Measurements from ENCODE around the gene KLRC1. TPM values are rescaled to one million over a fixed set of nuclear protein-coding genes. Genes with fewer than 3 reads are reported as not detected.
"Not testable (repeated sequence)": the region's sequence is repeated elsewhere in the genome, so short reads cannot be mapped to it uniquely, and the experiment has no call there.

The KLRC1 gene
- total and polyA plus RNA-seq, 2 of the 8 experiments (the other 6 are each of a cell fraction or from before 2014, with no cell fraction given) = not detected

DNA sequence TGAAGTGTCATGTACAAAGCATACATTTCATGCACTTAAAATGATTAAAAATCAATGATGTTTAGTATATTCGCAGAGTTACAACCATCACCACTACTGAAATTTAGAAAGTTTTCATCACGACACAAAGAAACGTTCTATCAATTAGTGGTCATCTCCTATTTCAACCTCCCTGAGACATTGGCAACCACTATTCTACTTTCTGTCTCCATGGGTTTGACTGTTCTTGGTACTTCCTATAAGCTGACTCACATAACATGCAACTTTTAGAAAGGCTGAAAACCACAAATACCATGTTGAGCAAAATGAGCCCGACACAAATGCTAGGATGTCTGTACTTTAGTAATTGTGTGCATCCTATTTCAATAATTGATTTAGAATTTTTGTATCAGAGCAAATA is 22.6 kb downstream of the KLRC1 start:
- H3K4me3 ChIP-seq (ENCODE audit: extremely low read depth in 1 of 4, insufficient read depth in 2 of 4, low read depth in 3 of 4, low read length in 4 of 4); H3K4me1 ChIP-seq (replicated peaks in 1 of 4; ENCODE audit: control insufficient read depth in 3 of 4, insufficient read depth in 4 of 4, low read length in 3 of 4); H3K9me3 ChIP-seq (ENCODE audit: insufficient read depth in 2 of 2, low read depth in 1 of 2, low read length in 1 of 2); H2BK5ac ChIP-seq (ENCODE audit: low read depth, low read length); DNase-seq (ENCODE audit: low read depth in 1 of 2, low spot score in 2 of 2); H2BK15ac ChIP-seq (ENCODE audit: low read length); H3K27ac ChIP-seq (ENCODE audit: low read depth, low read length); H3K79me1 ChIP-seq (ENCODE audit: low read depth, low read length); H3K36me3 ChIP-seq (ENCODE audit: control insufficient read depth in 2 of 4, insufficient read depth in 4 of 4, low read length in 3 of 4); H3K4ac ChIP-seq (replicated peaks; ENCODE audit: insufficient read length, low read depth, low read length); H3K18ac ChIP-seq (ENCODE audit: extremely low read depth, low read length); H2BK120ac ChIP-seq (replicated peaks; ENCODE audit: low read depth, low read length); POLR2A ChIA-PET (ENCODE audit: partially characterized antibody); H2AK5ac ChIP-seq (ENCODE audit: low read depth, low read length); H4K20me1 ChIP-seq (replicated peaks in 1 of 2; ENCODE audit: control insufficient read depth in 1 of 2, insufficient read depth in 2 of 2, low read length in 2 of 2); H3K56ac ChIP-seq (replicated peaks; ENCODE audit: insufficient read length, low read depth, low read length); H3K79me2 ChIP-seq (ENCODE audit: control insufficient read depth in 1 of 2, insufficient read depth in 2 of 2, low read length in 2 of 2); H4K5ac ChIP-seq (ENCODE audit: insufficient read length, low read depth, low read length); H2BK12ac ChIP-seq (ENCODE audit: low read depth, low read length); H4K91ac ChIP-seq (replicated peaks; ENCODE audit: insufficient read length, low read length); H2BK20ac ChIP-seq (ENCODE audit: low read length); CTCF ChIA-PET (ENCODE audit: partially characterized antibody); H3K9ac ChIP-seq (replicated peaks in 1 of 4; ENCODE audit: extremely low read depth in 1 of 4, low read depth in 3 of 4, low read length in 3 of 4); H3K14ac ChIP-seq (ENCODE audit: insufficient read length); H3K23me2 ChIP-seq (ENCODE audit: low read depth, low read length); H4K8ac ChIP-seq (ENCODE audit: extremely low read depth, insufficient read depth, low read length); H3K4me2 ChIP-seq (ENCODE audit: insufficient read depth in 1 of 2, low read depth in 2 of 2, low read length in 2 of 2); H3K23ac ChIP-seq (ENCODE audit: insufficient read length); H2AFZ ChIP-seq (ENCODE audit: low read length); H3K27me3 ChIP-seq (replicated peaks in 1 of 4; ENCODE audit: control insufficient read depth in 3 of 4, extremely low read depth in 1 of 4, insufficient read depth in 3 of 4, low read length in 3 of 4): not testable (repeated sequence)
- FAIRE-seq = peak; percentile 55
- WGBS, 2 experiments (ENCODE audit: extremely low coverage in 1 of 2, insufficient coverage in 1 of 2, insufficient read length in 1 of 2, insufficient replicate concordance in 2 of 2, low coverage in 1 of 2, low lambda C conversion rate in 2 of 2, missing lambda C conversion rate in 1 of 2) = 77% methylated on average over 4 of the region's 4 CpGs; no CpG with 5 or more reads in 1 of the 2 experiments

- H3K56ac ChIP-seq (replicated peaks; ENCODE audit: insufficient read length, low read depth, low read length); H2BK120ac ChIP-seq (replicated peaks; ENCODE audit: low read depth, low read length); DNase-seq (ENCODE audit: low read depth in 1 of 2, low spot score in 2 of 2); H4K8ac ChIP-seq (ENCODE audit: extremely low read depth, insufficient read depth, low read length); H2BK12ac ChIP-seq (ENCODE audit: low read depth, low read length); H2BK20ac ChIP-seq (ENCODE audit: low read length); H3K18ac ChIP-seq (ENCODE audit: extremely low read depth, low read length); H3K14ac ChIP-seq (ENCODE audit: insufficient read length); H3K23me2 ChIP-seq (ENCODE audit: low read depth, low read length); H3K9ac ChIP-seq (replicated peaks in 1 of 4; ENCODE audit: extremely low read depth in 1 of 4, low read depth in 3 of 4, low read length in 3 of 4); H3K79me1 ChIP-seq (ENCODE audit: low read depth, low read length); H3K4me1 ChIP-seq (replicated peaks in 1 of 4; ENCODE audit: control insufficient read depth in 3 of 4, insufficient read depth in 4 of 4, low read length in 3 of 4); H3K36me3 ChIP-seq (ENCODE audit: control insufficient read depth in 2 of 4, insufficient read depth in 4 of 4, low read length in 3 of 4); H4K5ac ChIP-seq (ENCODE audit: insufficient read length, low read depth, low read length); H3K23ac ChIP-seq (ENCODE audit: insufficient read length); H4K91ac ChIP-seq (replicated peaks; ENCODE audit: insufficient read length, low read length); H3K27me3 ChIP-seq (replicated peaks in 1 of 4; ENCODE audit: control insufficient read depth in 3 of 4, extremely low read depth in 1 of 4, insufficient read depth in 3 of 4, low read length in 3 of 4); H3K4ac ChIP-seq (replicated peaks; ENCODE audit: insufficient read length, low read depth, low read length); H2AK5ac ChIP-seq (ENCODE audit: low read depth, low read length); H3K4me3 ChIP-seq (ENCODE audit: extremely low read depth in 1 of 4, insufficient read depth in 2 of 4, low read depth in 3 of 4, low read length in 4 of 4); POLR2A ChIA-PET (ENCODE audit: partially characterized antibody); FAIRE-seq; H2BK15ac ChIP-seq (ENCODE audit: low read length); H2AFZ ChIP-seq (ENCODE audit: low read length); H3K79me2 ChIP-seq (ENCODE audit: control insufficient read depth in 1 of 2, insufficient read depth in 2 of 2, low read length in 2 of 2); CTCF ChIA-PET (ENCODE audit: partially characterized antibody); H3K27ac ChIP-seq (ENCODE audit: low read depth, low read length); H2BK5ac ChIP-seq (ENCODE audit: low read depth, low read length); H4K20me1 ChIP-seq (replicated peaks in 1 of 2; ENCODE audit: control insufficient read depth in 1 of 2, insufficient read depth in 2 of 2, low read length in 2 of 2); H3K4me2 ChIP-seq (ENCODE audit: insufficient read depth in 1 of 2, low read depth in 2 of 2, low read length in 2 of 2); H3K9me3 ChIP-seq (ENCODE audit: insufficient read depth in 2 of 2, low read depth in 1 of 2, low read length in 1 of 2): not testable (repeated sequence)
- 81% methylated on average over 5 of the region's 8 CpGs; no CpG with 5 or more reads in 1 of the 2 experiments for WGBS, 2 experiments (ENCODE audit: extremely low coverage in 1 of 2, insufficient coverage in 1 of 2, insufficient read length in 1 of 2, insufficient replicate concordance in 2 of 2, low coverage in 1 of 2, low lambda C conversion rate in 2 of 2, missing lambda C conversion rate in 1 of 2)
These were observed 27.2 kb downstream of the KLRC1 start for GRCh38 chr12:10425938-10426337.
